IMR-90 (cell line): ENCODE data around the gene SSR1. TPM values are rescaled to one million over a fixed set of nuclear protein-coding genes. Genes with fewer than 3 reads are reported as not detected.

Experiments
- ATAC-seq: fragments of 200-7000 bp; cut with Tn5 transposase; 2 replicates; pipeline ENCODE4 v1.9.1; 2020; ENCODE audit warnings: low read depth, mild to moderate bottlenecking, moderate library complexity
- BruUV-seq: library from RNA; stranded (reverse); fragments of 400-500 nt; replicated peaks from 2 replicates; lab custom pipeline; 2021; lab: Mats Ljungman, UMichigan
- CTCF ChIA-PET: fragments of 300-600 bp; formaldehyde crosslinking; extraction: SDS; loops from one replicate; lab custom pipeline; 2021; ENCODE audit warnings: antibody characterized with exemption; lab: Yijun Ruan, JAX
- POLR2A ChIA-PET: fragments of 300-600 bp; sonication (Branson Sonifier 250); formaldehyde crosslinking; loops from one replicate; lab custom pipeline; 2022; ENCODE audit warnings: antibody characterized with exemption; ENCODE audit not compliant: unreplicated experiment; lab: Charles Lee
- DNase-seq: peaks from one replicate; pipeline ENCODE4 v3.0.0; 2013
- H2AFZ ChIP-seq: replicated peaks from 2 replicates; pipeline ENCODE3; 2013; ENCODE audit warnings: low read length, mild to moderate bottlenecking; ENCODE audit not compliant: poor library complexity
- H2AK5ac ChIP-seq: 2 replicates; pipeline ENCODE4 v1.6.1; 2013; ENCODE audit warnings: low read depth, low read length, inconsistent platforms
- H2AK9ac ChIP-seq: replicated peaks from 2 replicates; pipeline ENCODE3; 2013; ENCODE audit warnings: mild to moderate bottlenecking, low read depth, low read length, moderate library complexity; ENCODE audit not compliant: poor library complexity
- H2BK120ac ChIP-seq: 2 replicates; pipeline ENCODE4 v1.6.1; 2013; ENCODE audit warnings: low read depth, low read length, inconsistent platforms
- H2BK15ac ChIP-seq: 3 replicates; pipeline ENCODE4 v1.6.1; 2013; ENCODE audit warnings: low read depth, low read length, inconsistent platforms
- H2BK20ac ChIP-seq: 2 replicates; pipeline ENCODE4 v1.6.1; 2013; ENCODE audit warnings: low read depth, mild to moderate bottlenecking, inconsistent platforms, low read length, moderate library complexity
- H2BK5ac ChIP-seq: 2 replicates; pipeline ENCODE4 v1.6.1; 2013; ENCODE audit warnings: mild to moderate bottlenecking, low read depth, low read length, inconsistent platforms; ENCODE audit not compliant: poor library complexity, severe bottlenecking
- H3K14ac ChIP-seq: replicated peaks from 2 replicates; pipeline ENCODE4 v1.6.1; 2013; ENCODE audit warnings: low read depth, low read length, inconsistent platforms
- H3K18ac ChIP-seq: 2 replicates; pipeline ENCODE4 v1.6.1; 2013; ENCODE audit warnings: low read depth, low read length, control low read depth
- H3K23ac ChIP-seq: 2 replicates; pipeline ENCODE4 v1.6.1; 2013; ENCODE audit warnings: low read depth, low read length, inconsistent platforms
- H3K27ac ChIP-seq: 2 replicates; pipeline ENCODE4 v1.5.1; 2013; ENCODE audit warnings: mild to moderate bottlenecking, control low read depth, low read length; ENCODE audit not compliant: insufficient read depth
- H3K27me3 ChIP-seq: 2 replicates; pipeline ENCODE4 v1.6.1; 2013; ENCODE audit warnings: low read length; ENCODE audit not compliant: control insufficient read depth, insufficient read depth
- H3K36me3 ChIP-seq: 2 replicates; pipeline ENCODE4 v1.6.1; 2013; ENCODE audit warnings: low read length, mixed read lengths; ENCODE audit not compliant: control insufficient read depth, insufficient read depth
- H3K4ac ChIP-seq: 2 replicates; pipeline ENCODE4 v1.6.1; 2013; ENCODE audit warnings: low read depth, low read length, inconsistent platforms
- H3K4me1 ChIP-seq: 2 replicates; pipeline ENCODE4 v1.6.1; 2013; ENCODE audit warnings: low read length, mixed read lengths; ENCODE audit not compliant: control insufficient read depth, insufficient read depth
- H3K4me2 ChIP-seq: 2 replicates; pipeline ENCODE4 v1.6.1; 2013; ENCODE audit warnings: low read depth, mild to moderate bottlenecking, control low read depth, low read length, moderate library complexity
- H3K4me3 ChIP-seq: 2 replicates; pipeline ENCODE4 v1.5.1; 2013; ENCODE audit warnings: low read depth, mild to moderate bottlenecking, control low read depth, low read length, moderate library complexity; ENCODE audit not compliant: insufficient read depth
- H3K56ac ChIP-seq: 2 replicates; pipeline ENCODE4 v1.6.1; 2013; ENCODE audit warnings: low read length, inconsistent platforms; ENCODE audit not compliant: insufficient read depth; ENCODE audit errors: extremely low read depth
- H3K79me1 ChIP-seq, 2 experiments: 2 replicates each; pipeline ENCODE4 v1.6.1; 2013; ENCODE audit warnings: low read length in 2 of 2, inconsistent platforms in 1 of 2, low read depth in 1 of 2
- H3K9ac ChIP-seq: 2 replicates; pipeline ENCODE4 v1.6.1; 2013; ENCODE audit warnings: low read depth, low read length, control low read depth
- H3K9me1 ChIP-seq: 2 replicates; pipeline ENCODE4 v1.6.1; 2013; ENCODE audit warnings: low read length, inconsistent platforms; ENCODE audit not compliant: insufficient read depth
- H3K9me3 ChIP-seq: 2 replicates; pipeline ENCODE4 v1.6.1; 2013; ENCODE audit warnings: low read length; ENCODE audit not compliant: control insufficient read depth, insufficient read depth
- H4K20me1 ChIP-seq: 2 replicates; pipeline ENCODE4 v1.6.1; 2013; ENCODE audit warnings: low read length, inconsistent platforms; ENCODE audit not compliant: insufficient read depth
- H4K5ac ChIP-seq: 2 replicates; pipeline ENCODE4 v1.6.1; 2013; ENCODE audit warnings: mild to moderate bottlenecking, low read depth, low read length, control low read depth
- H4K8ac ChIP-seq, 2 experiments: 2 replicates each; pipeline ENCODE4 v1.6.1; 2013; ENCODE audit warnings: low read depth in 2 of 2, low read length in 2 of 2, control low read depth in 1 of 2, inconsistent platforms in 1 of 2
- H4K91ac ChIP-seq: 2 replicates; pipeline ENCODE4 v1.6.1; 2013; ENCODE audit warnings: low read depth, low read length, inconsistent platforms; ENCODE audit not compliant: insufficient read depth
- BHLHE40 ChIP-seq: fragments of 150-350 bp; IDR thresholded peaks from 2 replicates; pipeline ENCODE4 v1.6.1; 2016; ENCODE audit warnings: mild to moderate bottlenecking, low read depth, low read length
- CEBPB ChIP-seq: IDR thresholded peaks from 2 replicates; pipeline ENCODE4 v1.6.1; 2012; ENCODE audit warnings: low read depth, low read length, improper control_type of control experiment
- CHD1 ChIP-seq: IDR thresholded peaks from 2 replicates; pipeline ENCODE4 v1.6.1; 2012; ENCODE audit warnings: low read depth, low read length, improper control_type of control experiment
- CTCF ChIP-seq: conservative IDR thresholded peaks from 2 replicates; pipeline ENCODE4 v1.5.1; 2012; ENCODE audit warnings: mild to moderate bottlenecking, low read depth, low read length, improper control_type of control experiment
- ELK1 ChIP-seq: fragments of 150-350 bp; IDR thresholded peaks from 2 replicates; pipeline ENCODE4 v1.6.1; 2016; ENCODE audit warnings: low read depth, mild to moderate bottlenecking, low read length, moderate library complexity, borderline replicate concordance
- FOS ChIP-seq: fragments of 150-350 bp; IDR thresholded peaks from 2 replicates; pipeline ENCODE4 v1.6.1; 2016; ENCODE audit warnings: low read depth, low read length
- MAFK ChIP-seq: IDR thresholded peaks from 2 replicates; pipeline ENCODE4 v1.6.1; 2012; ENCODE audit warnings: low read depth, low read length, improper control_type of control experiment
- MAZ ChIP-seq: IDR thresholded peaks from 2 replicates; pipeline ENCODE4 v1.6.1; 2012; ENCODE audit warnings: low read depth, mild to moderate bottlenecking, low read length, improper control_type of control experiment, moderate library complexity, borderline replicate concordance
- MXI1 ChIP-seq: IDR thresholded peaks from 2 replicates; pipeline ENCODE4 v1.6.1; 2012; ENCODE audit warnings: low read depth, mild to moderate bottlenecking, low read length, moderate library complexity, borderline replicate concordance
- NFE2L2 ChIP-seq: fragments of 150-350 bp; IDR thresholded peaks from 2 replicates; pipeline ENCODE4 v1.6.1; 2016; ENCODE audit warnings: low read depth, mild to moderate bottlenecking, low read length
- POLR2A ChIP-seq: IDR thresholded peaks from 2 replicates; pipeline ENCODE4 v1.6.1; 2012; ENCODE audit warnings: mild to moderate bottlenecking, low read depth, low read length
- RAD21 ChIP-seq: IDR thresholded peaks from 2 replicates; pipeline ENCODE4 v1.6.1; 2012; ENCODE audit warnings: low read length, improper control_type of control experiment
- RCOR1 ChIP-seq: IDR thresholded peaks from 2 replicates; pipeline ENCODE4 v1.6.1; 2012; ENCODE audit warnings: mild to moderate bottlenecking, low read length, improper control_type of control experiment; ENCODE audit not compliant: insufficient replicate concordance
- RFX5 ChIP-seq: IDR thresholded peaks from 2 replicates; pipeline ENCODE4 v1.8.0; 2012; ENCODE audit warnings: low read depth, mild to moderate bottlenecking, low read length, moderate library complexity
- SMC3 ChIP-seq: fragments of 150-350 bp; IDR thresholded peaks from 2 replicates; pipeline ENCODE4 v1.6.1; 2016; ENCODE audit warnings: low read depth, mild to moderate bottlenecking, antibody characterized with exemption, low read length, moderate library complexity
- USF2 ChIP-seq: fragments of 150-350 bp; IDR thresholded peaks from 2 replicates; pipeline ENCODE4 v1.6.1; 2017; ENCODE audit warnings: mild to moderate bottlenecking, antibody characterized with exemption, low read length, low read depth
- WGBS, 2 experiments: methylation state at CpG; one replicate each; pipeline versions ENCODE4 v1.1.5 to v1.1.7; 2013; ENCODE audit warnings: missing lambda C conversion rate in 2 of 2; ENCODE audit not compliant: insufficient read length in 1 of 2; ENCODE audit errors: extremely low coverage in 2 of 2; 5-methylcytosine and 5-hydroxymethylcytosine counted together
- dilution Hi-C: fragments of 300-500 bp; cut with HindIII; formaldehyde crosslinking; loops from one replicate; pipeline ENCODE4 v1.14.3; 2018; ENCODE audit warnings: low sequenced_read_pairs; ENCODE audit not compliant: unreplicated experiment
- in situ Hi-C: fragments of 300-500 bp; cut with MboI; formaldehyde crosslinking; loops from 3 replicates; pipeline ENCODE4 v1.14.3; 2019; ENCODE audit warnings: low sequenced_read_pairs, inconsistent platforms, mixed read lengths
- intact Hi-C: fragments of 100-400 bp; cut with micrococcal nuclease; formaldehyde crosslinking; loops from 2 replicates; pipeline ENCODE4 v1.10.0; 2022
- polyA plus RNA-seq, 3 experiments: library from polyadenylated mRNA; depleted of rRNA; stranded (reverse); fragments of >200 nt; gene quantifications; 2 replicates each; pipeline ENCODE4 v1.2.3, GENCODE V29; 2012; ENCODE audit warnings: low replicate concordance in 1 of 3
- total RNA-seq: library from RNA; depleted of rRNA; stranded (reverse); fragments of >200 nt; gene quantifications from 2 replicates; pipeline ENCODE4 v1.2.3, GENCODE V29; 2012

Gene SSR1
- total and polyA plus RNA-seq, 2 of the 4 experiments (the other 2 are of a cell fraction) = 110 to 120 TPM

GRCh38 chr6:7268816-7269555 lies 44.0 kb downstream of the SSR1 start:
- Histone ChIP-seq H2BK20ac (no peak overlapping the region), H3K9me1 (0 out of 2 replicates have a peak, but pooled peaks cover 7% of the 10 kb centered on the region), H3K18ac (no peak overlapping the region), H2BK15ac (no peak overlapping the region), H3K9me3 (peaks cover 5% of the 10 kb centered on the region), H2AK9ac (no peak overlapping the region), H3K79me1 (no peaks in the 10 kb centered on the region), H3K36me3 (no peaks in the 10 kb centered on the region), H3K4me2 (no peak overlapping the region), H4K5ac (no peak overlapping the region), H3K14ac (no peak overlapping the region), H3K56ac (no peak overlapping the region), H3K27me3 (no peaks in the 10 kb centered on the region), H3K23ac (no peak overlapping the region), H2AK5ac (no peak overlapping the region), H3K9ac (no peak overlapping the region), H4K20me1 (no peaks in the 10 kb centered on the region), H4K8ac (no peak overlapping the region), H2BK5ac (no peak overlapping the region), H4K91ac (no peak overlapping the region), H3K4me1 (peaks cover 4% of the 10 kb centered on the region), H3K27ac (no peak overlapping the region), H2BK120ac (0 out of 2 replicates have a peak overlapping the region, but pooled peaks have one; percentile 8), H2AFZ (no peak overlapping the region), H3K4me3 (no peak overlapping the region), H3K4ac (no peak overlapping the region)
- BruUV-seq = no TSS peak
- no peak for TF ChIP-seq MAZ
- no peak for TF ChIP-seq RAD21
- TF ChIP-seq USF2 = no peak
- TF ChIP-seq POLR2A = no peak
- TF ChIP-seq NFE2L2 = no peak
- no peak for TF ChIP-seq MAFK
- TF ChIP-seq MXI1 = no peak
- no peak for TF ChIP-seq CTCF
- TF ChIP-seq CHD1 = no peak
- no peak for TF ChIP-seq RFX5
- TF ChIP-seq BHLHE40 = no peak
- TF ChIP-seq ELK1 = no peak
- no peak for TF ChIP-seq RCOR1
- no peak for TF ChIP-seq SMC3
- no peak for TF ChIP-seq FOS
- no peak for TF ChIP-seq CEBPB
- intact Hi-C loops (no loop called here), in situ Hi-C loops (no loop called here), dilution Hi-C loops (no loop called here)
- 67% methylated on average over 13 of the region's 23 CpGs; no CpG with 5 or more reads in 1 of the 2 experiments for WGBS, 2 experiments
- ATAC-seq (no peak), DNase-seq (no peak)
- ChIA-PET CTCF (no interaction called here), POLR2A (no interaction called here)
